H9 (cell line): Measurements from ENCODE around the gene KANK4. TPM values are rescaled to one million over a fixed set of nuclear protein-coding genes. Genes with fewer than 3 reads are reported as not detected.

ENCODE experiments used
- DNase-seq: peaks from one replicate; pipeline ENCODE4 v3.0.0-alpha.2; 2017
- H2AFZ ChIP-seq: one replicate; pipeline ENCODE4 v1.6.1; 2013; ENCODE audit warnings: mild to moderate bottlenecking, low read length, control low read depth, moderate library complexity
- H2AK5ac ChIP-seq: 2 replicates; pipeline ENCODE4 v1.6.1; 2013; ENCODE audit warnings: low read length, control low read depth, mixed read lengths; ENCODE audit not compliant: insufficient read length
- H2BK120ac ChIP-seq: one replicate; pipeline ENCODE4 v1.6.1; 2013; ENCODE audit warnings: low read depth, mild to moderate bottlenecking, low read length, control low read depth, inconsistent platforms; ENCODE audit not compliant: poor library complexity, severe bottlenecking
- H2BK12ac ChIP-seq: 2 replicates; pipeline ENCODE4 v1.6.1; 2013; ENCODE audit warnings: low read length, control low read depth, mixed read lengths, low read depth; ENCODE audit not compliant: insufficient read length
- H2BK15ac ChIP-seq: 2 replicates; pipeline ENCODE4 v1.6.1; 2013; ENCODE audit warnings: low read depth, low read length, control low read depth
- H2BK20ac ChIP-seq: one replicate; pipeline ENCODE4 v1.6.1; 2013; ENCODE audit warnings: low read depth, mild to moderate bottlenecking, low read length, control low read depth, inconsistent platforms; ENCODE audit not compliant: poor library complexity, severe bottlenecking
- H2BK5ac ChIP-seq: 2 replicates; pipeline ENCODE4 v1.6.1; 2013; ENCODE audit warnings: low read length, control low read depth, mixed read lengths; ENCODE audit not compliant: insufficient read length
- H3K14ac ChIP-seq: 2 replicates; pipeline ENCODE4 v1.6.1; 2013; ENCODE audit warnings: low read length, control low read depth; ENCODE audit not compliant: insufficient read depth
- H3K18ac ChIP-seq: 2 replicates; pipeline ENCODE4 v1.6.1; 2013; ENCODE audit warnings: low read depth, mild to moderate bottlenecking, mixed read lengths, low read length, control low read depth; ENCODE audit not compliant: insufficient read length
- H3K23ac ChIP-seq: 2 replicates; pipeline ENCODE4 v1.6.1; 2013; ENCODE audit warnings: low read length, control low read depth, mixed read lengths, low read depth; ENCODE audit not compliant: insufficient read length
- H3K23me2 ChIP-seq: 2 replicates; pipeline ENCODE4 v1.6.1; 2013; ENCODE audit warnings: low read depth, mild to moderate bottlenecking, mixed read lengths, low read length, control low read depth; ENCODE audit not compliant: insufficient read length, poor library complexity, severe bottlenecking
- H3K27ac ChIP-seq: 2 replicates; pipeline ENCODE4 v1.5.1; 2013; ENCODE audit warnings: low read length, control low read depth, mixed read lengths, low read depth; ENCODE audit not compliant: insufficient read length
- H3K27me3 ChIP-seq: 2 replicates; pipeline ENCODE4 v1.6.1; 2013; ENCODE audit warnings: low read length, control low read depth, inconsistent platforms; ENCODE audit not compliant: insufficient read depth
- H3K4ac ChIP-seq: 2 replicates; pipeline ENCODE4 v1.6.1; 2013; ENCODE audit warnings: low read depth, mild to moderate bottlenecking, control low read depth, inconsistent platforms, low read length, moderate library complexity
- H3K4me1 ChIP-seq: 2 replicates; pipeline ENCODE4 v1.6.1; 2013; ENCODE audit warnings: low read length, control low read depth, inconsistent platforms; ENCODE audit not compliant: insufficient read depth
- H3K4me2 ChIP-seq: 2 replicates; pipeline ENCODE4 v1.6.1; 2013; ENCODE audit warnings: low read length, control low read depth, mixed read lengths; ENCODE audit not compliant: insufficient read length, insufficient read depth
- H3K56ac ChIP-seq: 2 replicates; pipeline ENCODE4 v1.6.1; 2013; ENCODE audit warnings: low read depth, mild to moderate bottlenecking, mixed read lengths, low read length, control low read depth; ENCODE audit not compliant: insufficient read length
- H3K79me1 ChIP-seq: 2 replicates; pipeline ENCODE4 v1.6.1; 2013; ENCODE audit warnings: low read depth, mild to moderate bottlenecking, moderate library complexity, low read length, control low read depth, inconsistent platforms; ENCODE audit not compliant: insufficient read depth, poor library complexity, severe bottlenecking
- H3K79me2 ChIP-seq: 2 replicates; pipeline ENCODE4 v1.6.1; 2013; ENCODE audit warnings: low read length, control low read depth, inconsistent platforms; ENCODE audit not compliant: insufficient read depth
- H3K9ac ChIP-seq: 2 replicates; pipeline ENCODE4 v1.6.1; 2013; ENCODE audit warnings: low read length, control low read depth, mixed read lengths; ENCODE audit not compliant: insufficient read length; ENCODE audit errors: extremely low read depth
- H3K9me3 ChIP-seq: one replicate; pipeline ENCODE4 v1.6.1; 2013; ENCODE audit warnings: low read depth, low read length, inconsistent platforms; ENCODE audit not compliant: control insufficient read depth
- H3T11ph ChIP-seq: one replicate; pipeline ENCODE4 v1.6.1; 2013; ENCODE audit warnings: mild to moderate bottlenecking, low read length, control low read depth, inconsistent platforms
- H4K20me1 ChIP-seq: one replicate; pipeline ENCODE4 v1.6.1; 2013; ENCODE audit not compliant: control insufficient read depth, insufficient read length, insufficient read depth
- H4K5ac ChIP-seq: 2 replicates; pipeline ENCODE4 v1.6.1; 2013; ENCODE audit warnings: low read depth, mild to moderate bottlenecking, mixed read lengths, low read length, control low read depth; ENCODE audit not compliant: insufficient read length
- H4K8ac ChIP-seq: replicated peaks from 2 replicates; pipeline ENCODE4 v1.6.1; 2013; ENCODE audit warnings: low read length, control low read depth, mixed read lengths, low read depth; ENCODE audit not compliant: insufficient read length
- H4K91ac ChIP-seq: 2 replicates; pipeline ENCODE4 v1.6.1; 2013; ENCODE audit warnings: low read depth, mild to moderate bottlenecking, moderate library complexity, mixed read lengths, low read length, control low read depth; ENCODE audit not compliant: insufficient read length
- H3K27ac Mint-ChIP-seq, 3 experiments: 2 replicates in 2 of 3; 3 replicates in 1 of 3; pipeline ENCODE4 v1.8.0; 2020 to 2021; ENCODE audit warnings: mixed read lengths in 3 of 3, mild to moderate bottlenecking in 1 of 3, moderate library complexity in 1 of 3
- H3K27me3 Mint-ChIP-seq: 2 replicates; pipeline ENCODE4 v1.8.0; 2021; ENCODE audit warnings: low read depth, mild to moderate bottlenecking, moderate library complexity, mixed read lengths
- H3K36me3 Mint-ChIP-seq, 3 experiments: 2 replicates in 2 of 3; 3 replicates in 1 of 3; pipeline ENCODE4 v1.8.0; 2020 to 2021; ENCODE audit warnings: low read depth in 3 of 3, mixed read lengths in 3 of 3; ENCODE audit not compliant: insufficient read depth in 1 of 3
- H3K4me1 Mint-ChIP-seq, 2 experiments: 2 replicates each; pipeline ENCODE4 v1.8.0; 2020; ENCODE audit warnings: mixed read lengths in 2 of 2
- H3K4me3 Mint-ChIP-seq, 2 experiments: 2 replicates in 1 of 2; 3 replicates in 1 of 2; pipeline ENCODE4 v1.8.0; 2020 to 2021; ENCODE audit warnings: mild to moderate bottlenecking in 2 of 2, mixed read lengths in 2 of 2, moderate library complexity in 1 of 2
- H3K9me3 Mint-ChIP-seq, 2 experiments: 2 replicates in 1 of 2; 3 replicates in 1 of 2; pipeline ENCODE4 v1.8.0; 2020; ENCODE audit warnings: mild to moderate bottlenecking in 2 of 2, mixed read lengths in 2 of 2, moderate library complexity in 1 of 2
- WGBS: extraction: QIAGEN DNeasy Blood & Tissue Kit; methylation state at CpG from one replicate; pipeline ENCODE4 v1.1.7; 2013; ENCODE audit warnings: missing lambda C conversion rate, low lambda C conversion rate, mixed read lengths; ENCODE audit not compliant: insufficient read length; ENCODE audit errors: extremely low coverage; 5-methylcytosine and 5-hydroxymethylcytosine counted together
- total RNA-seq: library from RNA; stranded (reverse); gene quantifications from 2 replicates; pipeline ENCODE4 v1.2.1, GENCODE V29; 2021
- TF ChIP-seq, protein P1 (sequence below): fragments of 200-600 bp; sonication (generic); conservative IDR thresholded peaks from 3 replicates; pipeline ENCODE4 v1.8.0; 2021; ENCODE audit warnings: antibody characterized with exemption, mild to moderate bottlenecking

The KANK4 gene
- total RNA-seq, 1 experiment from 2014 or later: 0.15 TPM

GRCh38 chr1:62325681-62326080 lies 6.4 kb upstream of the KANK4 start:
- DNase-seq: no peak
- H2AFZ ChIP-seq: no peak overlapping the region
- H3K14ac ChIP-seq: no peak overlapping the region
- H3K36me3 Mint-ChIP-seq: peaks cover 0 to 2% (median 0%) of the 10 kb centered on the region in 3 experiments; a peak in 2 of 7 replicates
- H3K79me1 ChIP-seq: no peaks in the 10 kb centered on the region
- H2BK12ac ChIP-seq: no peak overlapping the region
- no peak overlapping the region for H3K27ac ChIP-seq
- H2BK15ac ChIP-seq: no peak overlapping the region
- H4K5ac ChIP-seq: no peak overlapping the region
- H3K4me3 Mint-ChIP-seq: no peak overlapping the region
- peaks cover 28% of the 10 kb centered on the region for H3K27me3 Mint-ChIP-seq
- H3K23ac ChIP-seq: no peak overlapping the region
- H4K8ac ChIP-seq: no peak overlapping the region
- H3K56ac ChIP-seq: no peak overlapping the region
- no peak overlapping the region for H2BK120ac ChIP-seq
- H3K9me3 Mint-ChIP-seq: peaks cover 0 to 2% of the 10 kb centered on the region in 2 experiments; a peak in 1 of 5 replicates
- WGBS: no CpG with 5 or more reads among the region's 2 CpGs
- H3K18ac ChIP-seq: no peak overlapping the region
- H4K20me1 ChIP-seq: no peaks in the 10 kb centered on the region
- no peak overlapping the region for H2AK5ac ChIP-seq
- H3K4me1 ChIP-seq: no peaks in the 10 kb centered on the region
- no peak overlapping the region for H3K9ac ChIP-seq
- TF ChIP-seq, protein P1, sequence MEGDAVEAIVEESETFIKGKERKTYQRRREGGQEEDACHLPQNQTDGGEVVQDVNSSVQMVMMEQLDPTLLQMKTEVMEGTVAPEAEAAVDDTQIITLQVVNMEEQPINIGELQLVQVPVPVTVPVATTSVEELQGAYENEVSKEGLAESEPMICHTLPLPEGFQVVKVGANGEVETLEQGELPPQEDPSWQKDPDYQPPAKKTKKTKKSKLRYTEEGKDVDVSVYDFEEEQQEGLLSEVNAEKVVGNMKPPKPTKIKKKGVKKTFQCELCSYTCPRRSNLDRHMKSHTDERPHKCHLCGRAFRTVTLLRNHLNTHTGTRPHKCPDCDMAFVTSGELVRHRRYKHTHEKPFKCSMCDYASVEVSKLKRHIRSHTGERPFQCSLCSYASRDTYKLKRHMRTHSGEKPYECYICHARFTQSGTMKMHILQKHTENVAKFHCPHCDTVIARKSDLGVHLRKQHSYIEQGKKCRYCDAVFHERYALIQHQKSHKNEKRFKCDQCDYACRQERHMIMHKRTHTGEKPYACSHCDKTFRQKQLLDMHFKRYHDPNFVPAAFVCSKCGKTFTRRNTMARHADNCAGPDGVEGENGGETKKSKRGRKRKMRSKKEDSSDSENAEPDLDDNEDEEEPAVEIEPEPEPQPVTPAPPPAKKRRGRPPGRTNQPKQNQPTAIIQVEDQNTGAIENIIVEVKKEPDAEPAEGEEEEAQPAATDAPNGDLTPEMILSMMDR: no peak
- no peaks in the 10 kb centered on the region; the same call in 1 of the 2 replicates for H3K27me3 ChIP-seq
- H3K4me2 ChIP-seq: no peak overlapping the region
- H2BK5ac ChIP-seq: no peak overlapping the region
- H3K9me3 ChIP-seq: no peaks in the 10 kb centered on the region
- H4K91ac ChIP-seq: no peak overlapping the region
- peaks cover 12 to 15% of the 10 kb centered on the region in 2 experiments for H3K4me1 Mint-ChIP-seq
- no peak overlapping the region for H2BK20ac ChIP-seq
- no peak overlapping the region for H3K4ac ChIP-seq
- H3K79me2 ChIP-seq: no peaks in the 10 kb centered on the region
- H3K23me2 ChIP-seq: no peaks in the 10 kb centered on the region
- H3T11ph ChIP-seq: no peak overlapping the region
- H3K27ac Mint-ChIP-seq: no peak overlapping the region
